HG02852 (cell line): Measurements from ENCODE around the gene RPGRIP1L.
"Not testable (repeated sequence)": the region's sequence is repeated elsewhere in the genome, so short reads cannot be mapped to it uniquely, and the experiment has no call there.

Source experiments
- ATAC-seq: cut with Tn5 transposase; IDR thresholded peaks from one replicate; pipeline ENCODE4 v1.9.1; 2021; ENCODE audit warnings: mild to moderate bottlenecking, moderate library complexity; ENCODE audit not compliant: unreplicated experiment

RPGRIP1L gene

DNA sequence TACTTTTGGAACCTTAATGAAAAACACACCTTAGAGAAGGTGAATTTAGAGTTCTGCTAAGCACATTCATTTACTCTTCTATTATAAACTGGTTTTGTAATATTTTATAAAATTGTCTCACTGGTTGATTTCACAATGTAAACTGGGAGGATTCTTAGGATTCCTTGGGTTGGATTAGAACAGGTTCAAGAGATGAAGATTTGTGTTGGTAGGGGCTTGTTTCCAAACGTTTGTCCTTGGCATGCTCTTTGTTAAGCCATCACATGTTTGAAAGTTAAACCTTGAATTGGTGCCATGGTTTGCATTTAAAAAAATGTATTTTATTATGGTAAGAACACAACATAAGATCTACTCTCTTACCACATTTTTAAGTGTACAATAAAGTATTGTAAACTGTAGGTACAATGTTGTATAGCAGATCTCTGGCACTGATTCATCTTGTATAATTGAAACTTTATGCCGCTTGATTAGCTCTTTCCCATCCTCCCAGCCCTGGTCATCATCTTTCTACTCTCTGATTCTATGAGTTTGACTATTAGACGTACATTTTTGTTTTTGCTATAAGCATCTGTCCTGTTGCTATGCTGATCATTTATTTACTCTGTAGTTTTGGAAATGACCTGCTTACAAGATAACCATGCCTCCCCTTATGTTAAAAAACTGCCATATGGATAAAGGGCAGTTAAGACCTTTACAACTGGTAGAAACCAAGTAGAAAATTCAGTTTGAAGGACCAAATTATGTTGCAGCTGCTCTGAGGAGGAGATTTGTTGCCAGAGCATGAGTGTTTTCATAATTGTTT, 9.9 kb upstream of the RPGRIP1L start:
- no peak for ATAC-seq

DNA sequence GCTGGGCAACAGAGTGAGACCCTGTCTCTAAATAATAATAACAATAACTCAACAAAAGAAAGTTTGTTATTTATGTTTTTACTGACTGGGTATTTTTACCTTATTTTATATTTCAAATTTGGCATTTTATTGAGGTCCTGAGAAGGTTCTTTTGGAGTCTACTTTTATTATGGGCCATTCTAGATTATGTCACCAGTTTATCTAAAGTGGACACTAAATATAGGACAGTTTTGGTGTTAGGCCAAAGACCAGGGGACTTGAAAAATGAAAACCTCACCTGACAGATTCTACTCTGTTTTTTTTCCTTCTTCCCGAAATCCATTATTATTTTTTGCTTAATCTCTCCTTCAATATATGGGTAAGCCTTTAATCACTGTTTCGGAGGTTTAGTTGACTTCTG, 8.4 kb upstream of the RPGRIP1L start:
- ATAC-seq: no peak

DNA sequence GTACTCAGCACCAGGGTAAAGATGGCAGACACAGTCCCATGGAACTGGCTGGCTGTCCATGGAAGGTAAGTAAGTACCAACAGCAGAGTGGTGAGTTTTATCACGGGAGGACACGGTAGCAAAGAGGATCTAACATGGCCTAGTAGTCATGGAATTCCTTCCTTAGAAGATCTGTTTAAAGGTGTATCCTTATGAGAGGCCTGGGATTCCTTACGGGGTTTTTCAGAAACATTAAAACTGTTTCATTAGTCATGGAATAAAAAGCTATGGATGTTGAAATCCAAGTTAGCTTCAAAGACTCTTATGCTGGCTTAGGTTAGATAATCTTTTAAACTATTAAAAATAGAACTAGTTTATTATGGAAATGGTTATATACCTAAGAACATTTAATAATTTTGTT, 7.7 kb upstream of the RPGRIP1L start:
- ATAC-seq: no peak

DNA sequence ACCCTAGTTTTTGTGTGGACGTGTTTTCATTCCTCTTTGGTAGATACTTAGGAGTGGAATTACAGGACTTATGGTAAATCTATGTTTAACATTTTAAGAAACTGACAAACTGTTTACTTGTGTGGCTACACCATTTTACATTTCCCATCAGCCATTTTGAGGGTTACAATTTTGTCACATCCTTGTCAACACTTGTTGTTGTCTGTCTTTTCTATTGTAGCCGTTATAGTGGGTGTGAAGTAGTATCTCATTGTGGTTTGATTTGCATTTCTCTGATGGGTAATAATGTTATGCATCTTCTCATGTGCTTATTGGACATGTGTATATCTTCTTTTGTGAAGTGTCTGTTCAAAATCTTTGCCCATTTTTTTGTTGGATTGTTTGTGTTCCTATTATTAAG, 4.8 kb upstream of the RPGRIP1L start:
- no peak for ATAC-seq

DNA sequence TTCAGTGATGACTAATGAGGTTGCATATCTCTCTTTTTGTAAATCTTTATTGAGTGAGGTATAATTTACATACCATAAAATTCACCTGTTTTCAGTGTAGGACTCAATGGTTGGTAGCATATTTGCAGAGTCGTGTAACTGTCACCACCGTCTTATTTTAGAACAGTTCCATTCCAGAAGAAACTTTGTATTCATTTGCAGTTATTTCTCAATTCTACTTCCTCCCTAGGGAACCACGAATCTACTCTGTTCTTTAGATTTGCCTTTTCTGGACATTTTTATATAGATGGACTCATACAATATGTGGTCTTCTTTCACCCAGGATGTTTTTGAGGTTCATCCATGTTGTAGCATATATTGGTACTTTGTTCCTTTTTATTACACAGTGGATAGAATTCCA, 4.0 kb upstream of the RPGRIP1L start:
- ATAC-seq: no peak

DNA sequence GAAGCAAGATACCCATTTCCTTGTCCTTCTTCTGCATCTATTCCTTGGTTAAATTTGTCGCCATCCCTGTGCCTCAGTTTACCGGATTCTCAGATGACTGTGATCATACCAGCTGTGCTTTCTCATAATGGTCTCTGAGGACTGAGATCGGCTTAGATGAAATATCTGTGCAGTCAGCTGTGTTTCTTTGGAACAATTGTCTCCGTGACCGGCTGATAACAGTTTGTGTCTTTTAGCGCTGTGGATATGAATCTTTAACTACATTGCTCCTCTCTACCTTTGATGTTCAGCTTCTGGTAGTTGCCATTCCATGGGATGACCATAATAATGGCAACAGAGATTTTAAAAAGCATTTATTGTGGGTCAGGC, 770 bp upstream of the RPGRIP1L start:
- ATAC-seq: no peak

DNA sequence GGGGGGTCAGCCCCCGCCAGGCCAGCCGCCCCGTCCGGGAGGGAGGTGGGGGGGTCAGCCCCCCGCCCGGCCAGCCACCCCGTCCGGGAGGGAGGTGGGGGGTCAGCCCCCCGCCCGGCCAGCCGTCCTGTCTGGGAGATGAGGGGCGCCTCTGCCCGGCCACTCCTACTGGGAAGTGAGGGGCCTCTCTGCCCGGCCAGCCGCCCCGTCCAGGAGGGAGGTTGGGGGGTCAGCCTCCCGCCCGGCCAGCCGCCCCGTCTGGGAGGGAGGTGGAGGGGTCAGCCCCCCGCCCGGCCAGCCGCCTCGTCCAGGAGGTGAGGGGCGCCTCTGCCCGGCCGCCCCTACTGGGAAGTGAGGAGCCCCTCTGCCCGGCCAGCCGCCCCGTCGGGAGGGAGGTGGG, 5.4 kb downstream of the RPGRIP1L start:
- not testable (repeated sequence) for ATAC-seq

DNA sequence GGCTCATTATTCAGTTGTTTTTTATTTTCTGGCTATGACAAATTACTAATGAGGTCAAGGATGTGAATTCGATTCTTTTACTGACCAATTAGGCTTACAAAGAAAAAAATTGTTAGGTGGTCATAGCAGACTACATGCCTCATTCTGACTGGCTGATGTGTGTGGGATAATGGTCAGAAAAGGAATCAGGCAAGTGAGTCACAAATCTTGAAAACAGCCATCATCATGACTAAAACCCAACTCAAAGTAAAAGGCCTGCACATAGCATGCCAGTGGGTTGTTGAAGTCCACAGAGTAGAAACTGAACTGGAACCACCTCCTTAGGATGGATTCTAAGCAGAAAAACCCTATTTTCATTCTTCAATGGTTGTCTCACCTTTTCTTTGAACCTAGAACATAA, 8.6 kb downstream of the RPGRIP1L start:
- no peak for ATAC-seq

DNA sequence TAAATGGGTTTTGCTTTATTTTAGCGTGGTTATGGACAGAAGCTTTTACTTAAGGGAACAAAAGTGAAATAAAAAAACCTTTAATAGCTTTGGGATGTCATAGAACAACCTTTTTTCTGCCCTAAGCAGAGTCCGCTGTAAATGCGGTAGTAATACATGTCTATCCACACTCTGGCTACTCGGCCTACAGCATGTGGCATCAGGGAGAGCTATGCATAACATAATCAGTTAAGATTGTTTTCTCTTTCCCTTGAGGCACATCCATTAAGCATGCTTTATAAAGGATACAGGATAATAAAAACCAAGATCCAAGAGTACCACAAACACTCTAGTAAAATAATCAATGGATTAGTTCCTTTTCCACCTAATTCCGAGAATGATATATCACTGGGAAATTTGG, 10.3 kb downstream of the RPGRIP1L start:
- ATAC-seq: no peak

DNA sequence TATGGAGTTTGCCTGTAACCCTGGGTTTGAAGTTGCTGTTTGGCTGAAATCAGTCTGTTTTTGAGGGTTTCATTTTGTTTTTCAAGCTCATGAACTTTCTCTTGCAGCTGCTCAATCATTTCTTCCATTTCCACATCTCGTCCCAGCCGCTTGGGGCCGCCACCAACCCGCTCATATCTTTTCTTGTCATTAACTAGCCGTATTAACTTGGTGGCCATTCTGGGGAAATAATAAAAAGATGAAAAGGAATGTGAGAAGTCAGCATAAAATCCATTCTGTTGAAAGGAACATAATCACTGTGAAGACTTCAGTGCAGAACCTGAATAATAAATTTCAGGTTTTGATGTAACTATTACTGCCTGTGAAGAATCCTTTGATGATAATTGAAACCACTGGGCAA, 11.5 kb downstream of the RPGRIP1L start:
- no peak for ATAC-seq

DNA sequence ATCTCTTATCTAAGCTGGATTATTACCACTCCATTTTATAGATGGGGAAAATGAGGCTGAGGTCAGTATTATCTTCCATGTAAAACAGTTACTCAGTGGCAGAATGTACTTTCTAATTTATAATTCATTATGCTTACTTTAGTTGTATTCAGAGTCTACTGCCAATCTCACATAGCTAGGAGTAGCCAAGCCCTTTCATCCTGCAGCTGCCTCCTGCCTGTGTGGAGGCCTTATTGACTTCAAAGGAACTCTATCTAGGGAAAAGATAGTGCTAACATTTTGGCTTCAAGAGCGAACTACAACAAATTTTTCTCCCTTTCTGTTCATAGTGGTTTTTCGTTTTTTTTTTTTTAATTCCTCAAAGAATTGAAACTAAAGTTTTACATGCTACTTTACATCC, 12.9 kb downstream of the RPGRIP1L start:
- ATAC-seq: no peak

DNA sequence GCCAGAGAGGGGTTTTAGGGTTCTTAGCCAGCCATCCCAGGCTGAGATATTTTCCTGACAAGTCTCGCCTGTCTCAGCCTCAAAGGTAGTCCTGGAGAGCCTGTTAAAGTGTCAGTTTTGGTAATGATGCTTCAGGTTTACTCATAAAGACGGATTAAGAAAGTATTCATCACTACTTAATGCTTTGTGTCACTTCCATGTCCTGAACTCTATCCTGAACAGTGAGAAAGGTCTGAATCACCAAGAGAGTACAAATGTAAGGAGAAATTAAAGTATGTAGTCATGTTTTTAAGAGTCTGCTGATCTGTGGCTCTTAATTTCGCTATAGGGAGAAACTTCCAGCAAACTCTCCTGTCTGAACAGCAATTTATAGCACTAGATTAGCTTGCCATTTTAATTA, 14.0 kb downstream of the RPGRIP1L start:
- no peak for ATAC-seq

DNA sequence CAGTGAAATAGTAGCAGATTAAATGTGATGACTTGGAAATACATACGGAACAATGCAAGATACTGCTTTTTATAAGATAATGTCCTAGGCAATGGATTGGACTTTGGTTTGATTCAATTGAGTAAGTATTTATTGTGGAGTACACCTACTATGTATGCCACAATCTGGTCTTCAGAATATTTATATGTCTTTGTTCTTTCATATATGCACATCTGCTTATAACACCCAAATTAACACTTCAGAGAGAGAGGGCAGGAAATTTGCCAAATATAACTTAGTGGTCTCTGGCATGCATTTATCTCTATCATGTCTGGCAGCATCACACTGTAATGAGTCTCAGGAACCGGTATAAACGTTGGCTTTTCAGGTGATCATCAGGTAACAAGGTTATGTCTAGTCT, 16.9 kb downstream of the RPGRIP1L start:
- no peak for ATAC-seq

DNA sequence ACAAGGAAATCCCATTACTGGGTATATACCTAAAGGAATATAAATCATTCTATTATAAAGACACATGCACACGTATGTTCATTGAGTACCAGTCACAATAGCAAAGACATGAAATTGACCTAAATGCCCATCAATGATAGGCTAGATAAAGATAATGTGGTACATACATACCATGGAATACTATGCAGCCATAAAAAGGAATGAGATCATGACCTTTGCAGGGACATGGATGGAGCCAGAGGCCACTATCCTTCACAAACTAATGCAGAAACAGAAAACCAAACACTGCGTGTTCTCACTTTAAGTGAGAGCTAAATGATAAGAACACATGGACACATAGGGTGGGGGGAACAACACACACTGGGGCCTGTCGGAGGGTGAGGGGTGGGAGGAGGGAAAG, 18.3 kb downstream of the RPGRIP1L start:
- not testable (repeated sequence) for ATAC-seq

DNA sequence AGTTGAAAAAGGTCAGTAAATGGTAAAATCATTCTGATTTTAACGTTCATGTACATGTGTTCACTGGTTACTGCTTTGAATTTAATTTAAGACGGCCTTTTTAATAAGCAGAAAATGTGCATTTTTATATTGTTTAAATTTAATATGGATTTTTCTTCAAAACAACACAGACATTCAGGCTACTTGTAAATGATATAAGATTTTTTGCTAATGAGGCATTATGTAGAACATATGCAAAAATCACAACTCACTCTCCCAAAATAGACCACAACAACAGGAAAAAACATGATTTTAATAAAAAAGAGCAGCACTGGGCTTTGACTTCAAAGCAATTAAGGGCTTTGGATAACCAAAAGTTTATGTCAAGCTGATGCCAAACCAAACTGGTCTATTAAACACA, 22.3 kb downstream of the RPGRIP1L start:
- no peak for ATAC-seq

DNA sequence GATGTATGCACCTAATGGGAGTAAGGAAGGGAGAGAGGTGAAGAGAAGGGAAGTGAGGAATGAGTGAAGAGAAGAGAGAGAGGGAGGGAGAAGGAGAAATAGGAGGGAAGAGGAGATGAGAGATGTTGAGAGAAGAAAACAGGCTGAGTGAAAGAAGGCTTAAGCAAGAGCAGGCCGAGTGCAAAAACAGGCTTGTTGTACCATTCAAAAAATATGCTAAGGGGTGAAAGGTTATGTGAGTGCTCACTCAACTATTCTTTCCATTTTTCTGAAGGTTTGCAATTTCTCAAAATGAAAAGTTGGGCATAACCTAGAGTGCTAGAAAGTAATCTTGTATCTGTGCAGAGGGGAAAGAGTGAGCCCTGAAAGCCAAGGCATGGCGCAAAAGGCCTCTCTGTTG, 22.9 kb downstream of the RPGRIP1L start:
- no peak for ATAC-seq

DNA sequence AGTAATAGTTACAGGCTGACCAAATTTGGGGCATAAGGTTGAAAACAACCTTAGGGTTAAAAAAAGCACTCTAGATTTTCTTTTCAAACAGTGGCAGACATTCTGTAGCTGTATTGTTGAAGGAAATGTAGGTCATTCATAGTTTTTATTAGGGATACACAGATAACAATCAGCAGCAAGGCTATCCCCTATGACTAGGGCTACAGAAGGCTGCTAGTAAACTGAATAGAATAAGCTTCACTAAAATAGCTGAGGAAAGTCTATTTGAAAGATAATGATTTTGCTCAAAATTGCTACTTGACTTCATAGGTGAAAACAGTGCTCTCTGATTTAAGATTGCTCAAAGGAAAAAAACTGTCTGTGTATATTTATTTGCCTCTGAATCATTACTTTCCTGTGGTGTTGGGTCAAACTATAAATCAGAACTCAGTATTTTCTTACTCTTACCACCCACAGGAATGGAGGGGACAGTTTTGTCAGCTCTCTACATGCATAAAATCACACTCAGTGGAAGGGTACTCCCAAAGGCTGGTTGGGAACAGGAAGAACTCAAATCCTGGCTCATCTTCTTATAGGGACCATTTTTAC, 24.8 kb downstream of the RPGRIP1L start:
- ATAC-seq: no peak

DNA sequence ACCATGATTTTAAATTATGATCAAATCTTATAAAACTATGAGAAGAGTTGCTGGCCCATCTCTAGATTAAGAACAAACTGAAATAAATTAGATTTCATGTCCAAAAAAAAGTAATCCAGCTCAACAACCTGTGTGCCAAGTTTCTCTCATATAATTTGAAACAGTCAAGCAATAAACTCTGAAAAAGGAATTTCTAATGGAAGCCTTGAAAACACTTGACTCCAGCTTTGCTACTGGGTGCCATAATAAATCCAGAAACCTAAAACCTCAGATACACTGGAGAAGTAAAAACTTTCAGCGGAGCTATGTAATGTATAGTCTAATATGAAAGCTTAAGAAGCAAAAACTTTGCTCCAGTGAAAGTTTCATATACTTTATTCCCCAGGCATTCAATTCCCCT, 25.5 kb downstream of the RPGRIP1L start:
- ATAC-seq: no peak

DNA sequence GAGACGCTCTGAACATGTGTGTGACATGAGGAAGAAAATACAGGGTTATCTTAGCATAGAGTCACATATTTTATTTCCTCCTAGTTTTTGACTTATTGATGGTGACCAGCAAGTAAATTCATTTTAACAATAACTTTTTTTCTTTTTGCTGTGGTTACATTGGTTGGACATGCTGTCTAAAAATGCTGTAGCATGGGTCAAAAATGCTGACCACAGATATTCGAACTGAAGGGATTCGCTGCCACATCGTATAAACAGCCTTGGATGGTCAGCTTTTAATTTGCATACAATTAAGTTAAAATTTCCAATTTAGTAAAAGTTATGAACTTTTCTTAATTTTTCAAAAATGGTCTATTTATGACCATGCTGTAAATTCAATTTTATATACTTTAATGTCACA, 30.5 kb downstream of the RPGRIP1L start:
- no peak for ATAC-seq

DNA sequence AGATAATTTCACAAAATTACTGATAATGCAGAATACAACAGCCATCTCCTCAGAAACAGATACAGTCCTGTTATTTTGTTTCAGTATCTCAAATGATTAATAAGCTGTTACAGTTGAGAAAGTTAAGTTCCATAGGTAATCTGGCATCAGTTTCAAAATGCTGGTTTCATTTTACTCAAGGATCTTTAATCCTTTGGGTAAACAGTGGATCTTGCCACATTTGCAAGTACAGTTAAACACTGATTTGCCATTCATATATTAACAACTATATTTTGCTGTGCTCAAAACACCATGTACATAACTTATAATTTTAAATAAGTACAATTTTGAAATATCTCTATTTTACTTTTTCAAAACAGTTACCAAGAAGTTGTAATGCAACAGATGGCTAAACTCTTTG, 31.2 kb downstream of the RPGRIP1L start:
- no peak for ATAC-seq

DNA sequence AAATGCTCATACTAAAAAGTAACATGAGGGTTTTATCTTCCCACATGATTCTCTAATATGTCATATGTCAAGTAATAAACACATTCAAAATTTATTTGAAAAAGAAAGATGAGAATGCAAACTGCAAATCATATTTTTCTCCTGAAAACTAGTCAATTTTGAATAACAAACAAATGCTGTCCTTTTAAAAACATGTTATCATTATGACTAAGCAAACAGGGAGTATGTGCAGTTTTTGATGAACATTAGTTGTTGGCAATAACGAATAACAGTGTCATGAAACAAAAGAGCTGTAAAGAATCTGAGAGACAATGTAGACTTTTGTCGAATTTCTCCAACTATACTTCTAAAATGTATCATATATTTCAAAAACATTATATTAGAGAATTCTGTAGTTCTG, 34.8 kb downstream of the RPGRIP1L start:
- ATAC-seq: no peak

DNA sequence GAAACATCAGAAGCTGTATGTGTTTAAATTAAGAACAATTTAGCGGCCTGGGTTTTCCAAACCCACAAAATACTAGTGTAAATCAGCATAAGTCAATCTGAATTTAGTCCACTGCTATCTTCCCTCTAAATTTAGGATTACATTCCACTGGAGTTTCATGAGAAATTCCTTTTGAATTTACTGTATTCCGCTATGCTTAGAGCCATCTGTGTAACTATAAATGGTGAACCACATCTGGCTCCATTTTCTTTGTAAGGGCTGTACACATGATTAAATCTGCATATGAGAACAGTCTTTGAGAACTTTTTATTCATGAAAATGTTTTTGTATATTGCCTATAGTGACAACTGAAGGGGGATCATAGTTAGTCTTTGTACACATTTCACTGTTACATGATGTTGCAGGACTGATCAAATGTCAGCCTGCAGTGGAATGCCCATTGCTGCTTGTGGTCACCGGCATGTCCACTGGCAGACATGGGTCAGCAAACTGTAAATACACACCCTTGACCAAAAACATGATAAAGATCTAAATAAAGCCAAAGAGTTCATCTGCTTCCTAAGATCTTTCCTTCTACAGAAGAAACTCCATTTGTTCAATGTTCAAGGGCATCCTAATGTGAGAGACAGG, 36.8 kb downstream of the RPGRIP1L start:
- ATAC-seq: no peak
